ENCODE data around the gene CADM1. TPM values are rescaled to one million over a fixed set of nuclear protein-coding genes. Genes with fewer than 3 reads are reported as not detected.

The CADM1 gene
- total and polyA plus RNA-seq, 10 of the 15 experiments (the other 5 are each of a cell fraction or from before 2014, with no cell fraction given): 0.03 to 0.48 (median 0.15) TPM; not detected in 3

DNA sequence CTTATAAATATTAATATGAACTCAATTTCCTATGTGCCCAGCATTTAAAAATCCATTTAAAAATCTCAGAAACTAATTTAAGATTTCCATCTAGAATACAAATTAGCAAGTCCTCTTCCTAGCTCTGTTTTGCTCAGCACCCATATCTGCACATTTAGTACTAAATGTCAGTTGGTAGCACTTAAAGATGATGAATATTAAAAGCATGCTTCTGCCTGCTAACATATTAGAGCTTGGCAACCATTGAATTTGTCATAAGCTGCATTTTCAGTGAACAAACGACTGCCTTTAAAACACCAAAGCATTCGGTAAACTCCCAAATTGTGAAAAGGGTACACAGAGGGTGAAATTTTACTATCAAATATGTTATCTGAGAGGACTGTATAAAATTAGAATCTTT lies 177.7 kb downstream of the CADM1 start:
- Histone ChIP-seq H3K4me1 (ENCODE audit: control insufficient read depth, insufficient read depth, low read length) (no peaks in the 10 kb centered on the region), H3K27ac (ENCODE audit: control insufficient read depth, insufficient read depth) (no peak overlapping the region), H2AFZ (ENCODE audit: control insufficient read depth, low read depth, low read length) (no peak overlapping the region), H3K4me2 (ENCODE audit: control insufficient read depth, insufficient read depth) (no peak overlapping the region), H4K20me1 (ENCODE audit: control insufficient read depth, insufficient read depth) (no peaks in the 10 kb centered on the region), H3K4me3 (no peak overlapping the region), H3K9ac (ENCODE audit: control insufficient read depth, insufficient read depth, low read length) (no peak overlapping the region), H3K79me2 (ENCODE audit: control insufficient read depth, insufficient read depth, low read length) (no peaks in the 10 kb centered on the region), H3K36me3 (ENCODE audit: control insufficient read depth in 2 of 2, insufficient read depth in 2 of 2, low read length in 1 of 2) (no peaks in the 10 kb centered on the region), H3K27me3 (replicated peaks in 1 of 2; ENCODE audit: control insufficient read depth in 2 of 2, insufficient read depth in 2 of 2, low read length in 1 of 2) (peaks cover 1 to 2% of the 10 kb centered on the region in 2 experiments; a peak in 3 of 4 replicates), H3K9me3 (replicated peaks; ENCODE audit: control insufficient read depth, insufficient read depth, low read length) (no peaks in the 10 kb centered on the region)
- ChIA-PET POLR2A (no interaction called here), SMC1A (ENCODE audit: uncharacterized antibody, unreplicated experiment) (interaction anchor here (0.6 to 2.3 kb wide), 5 partner anchors 14 to 1365 kb away, joined by 3 to 5 read pairs (median 3); no protein-coding TSS in a partner anchor), CTCF (interaction anchor here (0.6 to 2.5 kb wide), 4 partner anchors 8 to 1315 kb away, joined by 3 to 7 read pairs (median 4); no protein-coding TSS in a partner anchor), RAD21 (ENCODE audit: unreplicated experiment) (interaction anchor here (1.9 kb wide), 1 partner anchor 1173 kb away, joined by 5 read pairs; no protein-coding TSS in a partner anchor)
- DNase-seq (ENCODE audit: low read depth, low spot score): no peak
- FAIRE-seq: no peak
- in situ Hi-C loops (cut with MboI) (no loop called here), intact Hi-C loops (cut with micrococcal nuclease; ENCODE audit: unreplicated experiment) (no loop called here)
- BruUV-seq (replicated peaks): no TSS peak
- TF ChIP-seq RB1 (IDR thresholded peaks at IDR 0.05; ENCODE audit: borderline replicate concordance): no peak
- TF ChIP-seq BCL3 (IDR thresholded peaks at IDR 0.05; ENCODE audit: borderline replicate concordance, insufficient read depth, low read depth, low read length, poor library complexity, severe bottlenecking): no peak
- TF ChIP-seq STAT3 (IDR thresholded peaks at IDR 0.05; ENCODE audit: low read depth, low read length): no peak
- no peak for TF ChIP-seq YY1 (IDR thresholded peaks at IDR 0.05; ENCODE audit: low read depth, low read length)
- 25% methylated on average over 2 of the region's 2 CpGs for WGBS (ENCODE audit: insufficient coverage, insufficient replicate concordance, low lambda C conversion rate, missing lambda C conversion rate)
- ATAC-seq: no peak

- H3K27me3 ChIP-seq (replicated peaks in 1 of 2; ENCODE audit: control insufficient read depth in 2 of 2, insufficient read depth in 2 of 2, low read length in 1 of 2): peaks cover 0 to 2% of the 10 kb centered on the region in 2 experiments; a peak in 3 of 4 replicates
- no peaks in the 10 kb centered on the region for H3K36me3 ChIP-seq (ENCODE audit: control insufficient read depth in 2 of 2, insufficient read depth in 2 of 2, low read length in 1 of 2)
- H3K9ac ChIP-seq (ENCODE audit: control insufficient read depth, insufficient read depth, low read length): no peak overlapping the region
- ChIA-PET SMC1A (ENCODE audit: uncharacterized antibody, unreplicated experiment) (interaction anchor here (0.9 to 2.3 kb wide), 6 partner anchors 12 to 1366 kb away, joined by 3 to 5 read pairs (median 3); no protein-coding TSS in a partner anchor), CTCF (interaction anchor here (0.9 to 2.5 kb wide), 8 partner anchors 9 to 1366 kb away, joined by 3 to 11 read pairs (median 6); no protein-coding TSS in a partner anchor), POLR2A (no interaction called here), RAD21 (ENCODE audit: unreplicated experiment) (interaction anchor here (1.6 to 1.9 kb wide), 2 partner anchors 9 to 1174 kb away, joined by 5 read pairs; no protein-coding TSS in a partner anchor)
- FAIRE-seq (no peak), DNase-seq (ENCODE audit: low read depth, low spot score) (no peak), ATAC-seq (no peak)
- H2AFZ ChIP-seq (ENCODE audit: control insufficient read depth, low read depth, low read length): no peak overlapping the region
- intact Hi-C loops (cut with micrococcal nuclease; ENCODE audit: unreplicated experiment) (no loop called here), in situ Hi-C loops (cut with MboI) (no loop called here)
- no peaks in the 10 kb centered on the region for H4K20me1 ChIP-seq (ENCODE audit: control insufficient read depth, insufficient read depth)
- H3K9me3 ChIP-seq (replicated peaks; ENCODE audit: control insufficient read depth, insufficient read depth, low read length): no peaks in the 10 kb centered on the region
- 0% methylated on average over 1 of the region's 1 CpG for WGBS (ENCODE audit: insufficient coverage, insufficient replicate concordance, low lambda C conversion rate, missing lambda C conversion rate)
- no peak overlapping the region for H3K27ac ChIP-seq (ENCODE audit: control insufficient read depth, insufficient read depth)
- no peak overlapping the region for H3K4me2 ChIP-seq (ENCODE audit: control insufficient read depth, insufficient read depth)
- BruUV-seq (replicated peaks): no TSS peak
- no peaks in the 10 kb centered on the region for H3K79me2 ChIP-seq (ENCODE audit: control insufficient read depth, insufficient read depth, low read length)
- no peak overlapping the region for H3K4me3 ChIP-seq
- no peaks in the 10 kb centered on the region for H3K4me1 ChIP-seq (ENCODE audit: control insufficient read depth, insufficient read depth, low read length)
- TF ChIP-seq DPF2 (IDR thresholded peaks at IDR 0.05): no peak
- no peak for TF ChIP-seq RCOR1 (conservative IDR thresholded peaks at IDR 0.05; ENCODE audit: low read depth, low read length)
- TF ChIP-seq CUX1 (IDR thresholded peaks at IDR 0.05; ENCODE audit: insufficient replicate concordance, low read depth, low read length): no peak
- TF ChIP-seq, protein P1, sequence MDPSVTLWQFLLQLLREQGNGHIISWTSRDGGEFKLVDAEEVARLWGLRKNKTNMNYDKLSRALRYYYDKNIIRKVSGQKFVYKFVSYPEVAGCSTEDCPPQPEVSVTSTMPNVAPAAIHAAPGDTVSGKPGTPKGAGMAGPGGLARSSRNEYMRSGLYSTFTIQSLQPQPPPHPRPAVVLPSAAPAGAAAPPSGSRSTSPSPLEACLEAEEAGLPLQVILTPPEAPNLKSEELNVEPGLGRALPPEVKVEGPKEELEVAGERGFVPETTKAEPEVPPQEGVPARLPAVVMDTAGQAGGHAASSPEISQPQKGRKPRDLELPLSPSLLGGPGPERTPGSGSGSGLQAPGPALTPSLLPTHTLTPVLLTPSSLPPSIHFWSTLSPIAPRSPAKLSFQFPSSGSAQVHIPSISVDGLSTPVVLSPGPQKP (IDR thresholded peaks at IDR 0.05; ENCODE audit: low read depth, low read length): no peak
- no peak for TF ChIP-seq SMARCA5 (IDR thresholded peaks at IDR 0.05)
These were observed 178.7 kb downstream of the CADM1 start for GRCh38 chr11:115325523-115325922.
